Body of pancreas (tissue), 4 donors: ENCODE results near the gene IGF2BP2.

Experiments
- POLR2A ChIP-seq, 3 donors: fragments of 450-650 bp; IDR thresholded peaks; one replicate each; pipeline ENCODE4 v1.6.1; 2016; ENCODE audit warnings: antibody characterized with exemption in 3 of 3, mild to moderate bottlenecking in 2 of 3
- TF ChIP-seq, protein P1 (sequence below), 7 experiments: fragments of 450-650 bp in 4 of 7; fragments of 200-600 bp in 3 of 7; sonication (generic) in 3 of 7; IDR thresholded peaks; one replicate each; pipeline ENCODE4 v1.5.1; 2016 to 2019; ENCODE audit warnings: antibody characterized with exemption in 7 of 7

- TF ChIP-seq, protein P1, sequence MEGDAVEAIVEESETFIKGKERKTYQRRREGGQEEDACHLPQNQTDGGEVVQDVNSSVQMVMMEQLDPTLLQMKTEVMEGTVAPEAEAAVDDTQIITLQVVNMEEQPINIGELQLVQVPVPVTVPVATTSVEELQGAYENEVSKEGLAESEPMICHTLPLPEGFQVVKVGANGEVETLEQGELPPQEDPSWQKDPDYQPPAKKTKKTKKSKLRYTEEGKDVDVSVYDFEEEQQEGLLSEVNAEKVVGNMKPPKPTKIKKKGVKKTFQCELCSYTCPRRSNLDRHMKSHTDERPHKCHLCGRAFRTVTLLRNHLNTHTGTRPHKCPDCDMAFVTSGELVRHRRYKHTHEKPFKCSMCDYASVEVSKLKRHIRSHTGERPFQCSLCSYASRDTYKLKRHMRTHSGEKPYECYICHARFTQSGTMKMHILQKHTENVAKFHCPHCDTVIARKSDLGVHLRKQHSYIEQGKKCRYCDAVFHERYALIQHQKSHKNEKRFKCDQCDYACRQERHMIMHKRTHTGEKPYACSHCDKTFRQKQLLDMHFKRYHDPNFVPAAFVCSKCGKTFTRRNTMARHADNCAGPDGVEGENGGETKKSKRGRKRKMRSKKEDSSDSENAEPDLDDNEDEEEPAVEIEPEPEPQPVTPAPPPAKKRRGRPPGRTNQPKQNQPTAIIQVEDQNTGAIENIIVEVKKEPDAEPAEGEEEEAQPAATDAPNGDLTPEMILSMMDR (IDR thresholded peaks at IDR 0.05), result no peak
- TF ChIP-seq POLR2A (IDR thresholded peaks at IDR 0.05), result no peak
These were observed 41.7 kb upstream of the IGF2BP2 start for GRCh38 chr3:185866555-185866954.
